ENCODE data around the gene TMEM132D. TPM values are rescaled to one million over a fixed set of nuclear protein-coding genes. Genes with fewer than 3 reads are reported as not detected.

TMEM132D gene
- total RNA-seq, 1 experiment from 2014 or later = not detected

DNA sequence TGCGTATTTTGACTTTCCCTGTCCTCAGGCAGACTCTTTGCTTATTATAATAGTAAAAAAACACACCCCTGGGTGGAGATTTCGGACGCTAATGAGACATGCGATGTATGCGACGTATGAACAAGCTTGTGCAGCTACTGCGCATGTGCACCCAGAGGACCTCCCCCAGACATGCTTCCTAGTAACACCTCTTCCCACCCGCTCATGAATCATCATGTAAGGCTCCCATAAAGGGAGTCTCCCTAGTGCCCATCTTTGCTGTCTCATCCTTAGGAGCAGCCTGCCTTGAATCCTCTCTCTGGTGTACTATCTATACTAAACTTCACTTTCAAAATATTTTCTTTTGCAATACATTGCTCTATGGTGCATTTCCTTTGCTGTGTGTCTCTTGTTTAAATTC lies 210.1 kb downstream of the TMEM132D start:
- Histone ChIP-seq H3K4me1 (ENCODE audit: control insufficient read depth, insufficient read depth, low read length) (no peaks in the 10 kb centered on the region), H3K36me3 (ENCODE audit: control insufficient read depth, insufficient read depth, low read length) (no peaks in the 10 kb centered on the region), H3K27ac (ENCODE audit: low read length) (no peak overlapping the region), H3K4me3 (ENCODE audit: low read depth in 2 of 2, low read length in 2 of 2) (no peak overlapping the region), H3K9me3 (ENCODE audit: control insufficient read depth, insufficient read depth, low read depth, low read length) (no peaks in the 10 kb centered on the region), H3K27me3 (ENCODE audit: control insufficient read depth, insufficient read depth, low read length) (no peaks in the 10 kb centered on the region)
- no TSS peak for BruUV-seq (replicated peaks)
- TF ChIP-seq, protein P1, sequence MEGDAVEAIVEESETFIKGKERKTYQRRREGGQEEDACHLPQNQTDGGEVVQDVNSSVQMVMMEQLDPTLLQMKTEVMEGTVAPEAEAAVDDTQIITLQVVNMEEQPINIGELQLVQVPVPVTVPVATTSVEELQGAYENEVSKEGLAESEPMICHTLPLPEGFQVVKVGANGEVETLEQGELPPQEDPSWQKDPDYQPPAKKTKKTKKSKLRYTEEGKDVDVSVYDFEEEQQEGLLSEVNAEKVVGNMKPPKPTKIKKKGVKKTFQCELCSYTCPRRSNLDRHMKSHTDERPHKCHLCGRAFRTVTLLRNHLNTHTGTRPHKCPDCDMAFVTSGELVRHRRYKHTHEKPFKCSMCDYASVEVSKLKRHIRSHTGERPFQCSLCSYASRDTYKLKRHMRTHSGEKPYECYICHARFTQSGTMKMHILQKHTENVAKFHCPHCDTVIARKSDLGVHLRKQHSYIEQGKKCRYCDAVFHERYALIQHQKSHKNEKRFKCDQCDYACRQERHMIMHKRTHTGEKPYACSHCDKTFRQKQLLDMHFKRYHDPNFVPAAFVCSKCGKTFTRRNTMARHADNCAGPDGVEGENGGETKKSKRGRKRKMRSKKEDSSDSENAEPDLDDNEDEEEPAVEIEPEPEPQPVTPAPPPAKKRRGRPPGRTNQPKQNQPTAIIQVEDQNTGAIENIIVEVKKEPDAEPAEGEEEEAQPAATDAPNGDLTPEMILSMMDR (IDR thresholded peaks at IDR 0.05) = no peak
- TF ChIP-seq SIN3A (IDR thresholded peaks at IDR 0.05; ENCODE audit: borderline replicate concordance, insufficient read depth, low read depth, low read length) (no peak), POLR2AphosphoS5 (IDR thresholded peaks at IDR 0.05; ENCODE audit: low read depth, low read length) (no peak), TCF7L2 (IDR thresholded peaks at IDR 0.05; ENCODE audit: low read depth, low read length) (no peak)
- TF ChIP-seq, protein P2, sequence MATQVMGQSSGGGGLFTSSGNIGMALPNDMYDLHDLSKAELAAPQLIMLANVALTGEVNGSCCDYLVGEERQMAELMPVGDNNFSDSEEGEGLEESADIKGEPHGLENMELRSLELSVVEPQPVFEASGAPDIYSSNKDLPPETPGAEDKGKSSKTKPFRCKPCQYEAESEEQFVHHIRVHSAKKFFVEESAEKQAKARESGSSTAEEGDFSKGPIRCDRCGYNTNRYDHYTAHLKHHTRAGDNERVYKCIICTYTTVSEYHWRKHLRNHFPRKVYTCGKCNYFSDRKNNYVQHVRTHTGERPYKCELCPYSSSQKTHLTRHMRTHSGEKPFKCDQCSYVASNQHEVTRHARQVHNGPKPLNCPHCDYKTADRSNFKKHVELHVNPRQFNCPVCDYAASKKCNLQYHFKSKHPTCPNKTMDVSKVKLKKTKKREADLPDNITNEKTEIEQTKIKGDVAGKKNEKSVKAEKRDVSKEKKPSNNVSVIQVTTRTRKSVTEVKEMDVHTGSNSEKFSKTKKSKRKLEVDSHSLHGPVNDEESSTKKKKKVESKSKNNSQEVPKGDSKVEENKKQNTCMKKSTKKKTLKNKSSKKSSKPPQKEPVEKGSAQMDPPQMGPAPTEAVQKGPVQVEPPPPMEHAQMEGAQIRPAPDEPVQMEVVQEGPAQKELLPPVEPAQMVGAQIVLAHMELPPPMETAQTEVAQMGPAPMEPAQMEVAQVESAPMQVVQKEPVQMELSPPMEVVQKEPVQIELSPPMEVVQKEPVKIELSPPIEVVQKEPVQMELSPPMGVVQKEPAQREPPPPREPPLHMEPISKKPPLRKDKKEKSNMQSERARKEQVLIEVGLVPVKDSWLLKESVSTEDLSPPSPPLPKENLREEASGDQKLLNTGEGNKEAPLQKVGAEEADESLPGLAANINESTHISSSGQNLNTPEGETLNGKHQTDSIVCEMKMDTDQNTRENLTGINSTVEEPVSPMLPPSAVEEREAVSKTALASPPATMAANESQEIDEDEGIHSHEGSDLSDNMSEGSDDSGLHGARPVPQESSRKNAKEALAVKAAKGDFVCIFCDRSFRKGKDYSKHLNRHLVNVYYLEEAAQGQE (IDR thresholded peaks at IDR 0.05; ENCODE audit: insufficient read depth in 1 of 2, low read depth in 2 of 2, low read length in 1 of 2) = no peak
- DNase-seq (ENCODE audit: low read depth, low spot score) = no peak
- ATAC-seq = no peak
- ChIA-PET POLR2A (no interaction called here), CTCF (no interaction called here)
- intact Hi-C loops (cut with micrococcal nuclease; ENCODE audit: unreplicated experiment) (no loop called here), in situ Hi-C loops (cut with HindIII; ENCODE audit: low pct_unique_long_range_greater_than_20kb, low sequenced_read_pairs) (no loop called here)

DNA sequence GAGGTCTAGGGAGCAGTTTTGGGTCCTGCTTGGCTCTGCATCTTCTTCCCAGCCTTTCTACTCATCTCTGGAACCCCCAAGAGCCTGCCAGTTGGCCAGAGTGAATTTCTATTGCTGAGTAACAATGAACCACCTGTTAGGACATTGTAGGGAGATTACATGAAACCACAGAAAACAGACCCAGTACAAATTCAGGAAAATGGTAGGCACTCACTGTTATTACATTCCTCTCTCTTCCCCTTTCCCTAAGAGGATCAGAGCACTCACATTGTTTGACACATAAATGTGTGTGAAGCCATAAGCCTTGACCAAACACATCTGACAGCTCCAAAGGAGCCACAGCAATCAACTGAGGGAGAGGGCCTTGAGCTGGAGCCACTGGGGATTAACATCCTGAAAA lies 216.1 kb downstream of the TMEM132D start:
- in situ Hi-C loops (cut with HindIII; ENCODE audit: low pct_unique_long_range_greater_than_20kb, low sequenced_read_pairs) (no loop called here), intact Hi-C loops (cut with micrococcal nuclease; ENCODE audit: unreplicated experiment) (no loop called here)
- ChIA-PET CTCF (no interaction called here), POLR2A (no interaction called here)
- Histone ChIP-seq H3K36me3 (ENCODE audit: control insufficient read depth, insufficient read depth, low read length) (no peaks in the 10 kb centered on the region), H3K4me3 (ENCODE audit: low read depth in 2 of 2, low read length in 2 of 2) (no peak overlapping the region), H3K27me3 (ENCODE audit: control insufficient read depth, insufficient read depth, low read length) (no peaks in the 10 kb centered on the region), H3K9me3 (ENCODE audit: control insufficient read depth, insufficient read depth, low read depth, low read length) (no peaks in the 10 kb centered on the region), H3K4me1 (ENCODE audit: control insufficient read depth, insufficient read depth, low read length) (no peaks in the 10 kb centered on the region), H3K27ac (ENCODE audit: low read length) (no peak overlapping the region)
- no peak for DNase-seq (ENCODE audit: low read depth, low spot score)
- no peak for ATAC-seq
- BruUV-seq (replicated peaks) = no TSS peak
- TF ChIP-seq, protein P2 (IDR thresholded peaks at IDR 0.05; ENCODE audit: insufficient read depth in 1 of 2, low read depth in 2 of 2, low read length in 1 of 2) = no peak
- TF ChIP-seq POLR2AphosphoS5 (IDR thresholded peaks at IDR 0.05; ENCODE audit: low read depth, low read length) (no peak), SIN3A (IDR thresholded peaks at IDR 0.05; ENCODE audit: borderline replicate concordance, insufficient read depth, low read depth, low read length) (no peak)
- TF ChIP-seq, protein P1 (IDR thresholded peaks at IDR 0.05) = no peak
